OCI-LY7 (cell line): ENCODE measurements around the gene RAB3GAP2.

ENCODE experiments used
- CTCF ChIP-seq: fragments of 200-600 bp; sonication (generic); conservative IDR thresholded peaks from 2 replicates; pipeline ENCODE4 v1.5.1; 2014; ENCODE audit warnings: mild to moderate bottlenecking, antibody characterized with exemption, low read length, moderate library complexity, mixed read lengths
- EZH2phosphoT487 ChIP-seq: fragments of 200-600 bp; sonication (generic); IDR thresholded peaks from 2 replicates; pipeline ENCODE4 v1.6.1; 2018; ENCODE audit warnings: low read depth, borderline replicate concordance, mild to moderate bottlenecking, mixed run types, antibody characterized with exemption, low read length, moderate library complexity, mixed read lengths

DNA sequence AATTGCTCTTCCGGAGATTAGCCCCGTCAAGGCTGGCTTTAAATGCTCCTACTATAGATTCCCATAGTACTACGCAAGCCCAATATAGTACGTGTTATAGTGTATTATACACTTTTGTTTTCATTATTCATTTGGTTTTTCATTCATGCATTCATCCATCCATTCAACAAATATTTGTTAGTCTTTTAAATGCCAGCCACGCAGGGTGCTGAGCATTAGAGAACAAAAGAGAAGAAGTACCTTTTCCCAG is 513 bp upstream of the RAB3GAP2 start:
- TF ChIP-seq CTCF (no peak), EZH2phosphoT487 (no peak)
